Kidney epithelial cell (primary cell): ENCODE measurements around the gene CELF6. TPM values are rescaled to one million over a fixed set of nuclear protein-coding genes. Genes with fewer than 3 reads are reported as not detected.
A peak's percentile ranks its signal among the peaks of the same experiment; 100 is the strongest.

ENCODE experiments used
- DNase-seq: peaks from one replicate; pipeline ENCODE4 v3.0.0-alpha.2; 2010; ENCODE audit warnings: low read depth
- H3K27me3 ChIP-seq: 2 replicates; pipeline ENCODE4 v1.6.0; 2011; ENCODE audit warnings: low read length; ENCODE audit not compliant: control insufficient read depth, insufficient read depth
- H3K36me3 ChIP-seq: 2 replicates; pipeline ENCODE4 v1.5.1; 2011; ENCODE audit warnings: low read length; ENCODE audit not compliant: control insufficient read depth, insufficient read depth
- H3K4me3 ChIP-seq: 2 replicates; pipeline ENCODE4 v1.5.1; 2011; ENCODE audit warnings: low read depth, mild to moderate bottlenecking, control low read depth, low read length
- CTCF ChIP-seq: IDR thresholded peaks from 2 replicates; pipeline ENCODE4 v1.5.1; 2011; ENCODE audit warnings: mild to moderate bottlenecking, moderate library complexity, low read length, control low read depth, inconsistent platforms; ENCODE audit not compliant: insufficient read depth, poor library complexity, severe bottlenecking
- total RNA-seq: library from RNA; depleted of rRNA; stranded (reverse); fragments of >200 nt; gene quantifications from 2 replicates; pipeline ENCODE4 v1.2.3, GENCODE V29; 2015

CELF6 gene
- total RNA-seq, 1 donor from 2014 or later, result 0.29 TPM

GRCh38 chr15:72342385-72342784 is 22.4 kb upstream of the CELF6 start:
- no peaks in the 10 kb centered on the region for H3K27me3 ChIP-seq
- peak; percentile 50 for TF ChIP-seq CTCF
- H3K4me3 ChIP-seq, result no peak overlapping the region
- DNase-seq, result no peak
- no peaks in the 10 kb centered on the region for H3K36me3 ChIP-seq

GRCh38 chr15:72341361-72341760 is 21.4 kb upstream of the CELF6 start:
- Histone ChIP-seq H3K27me3 (no peaks in the 10 kb centered on the region), H3K36me3 (no peaks in the 10 kb centered on the region), H3K4me3 (no peak overlapping the region)
- DNase-seq, result no peak
- TF ChIP-seq CTCF, result no peak

DNA sequence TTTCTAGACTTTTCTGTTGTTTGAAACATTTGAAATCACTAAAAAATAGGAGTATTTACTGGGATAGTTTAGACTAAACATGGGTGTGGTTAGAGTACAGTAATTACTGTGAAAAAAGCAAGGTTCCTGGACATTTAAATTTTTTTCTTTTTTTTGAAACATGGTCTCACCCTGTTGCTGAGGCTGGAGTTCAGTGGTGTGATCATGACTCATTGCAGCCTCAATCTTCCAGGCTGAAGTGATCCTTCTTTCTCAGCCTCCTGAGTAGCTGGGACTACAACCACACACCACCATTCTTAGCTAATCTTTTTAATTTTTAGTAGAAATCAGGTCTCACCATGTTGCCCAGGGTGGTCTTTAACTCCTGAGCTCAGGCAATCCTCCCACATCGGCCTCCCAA is 20.4 kb upstream of the CELF6 start:
- no peaks in the 10 kb centered on the region for H3K36me3 ChIP-seq
- no peaks in the 10 kb centered on the region for H3K27me3 ChIP-seq
- DNase-seq, result no peak

GRCh38 chr15:72339777-72340177 is 19.8 kb upstream of the CELF6 start:
- Histone ChIP-seq H3K36me3 (no peaks in the 10 kb centered on the region), H3K4me3 (no peak overlapping the region), H3K27me3 (no peaks in the 10 kb centered on the region)
- peak; percentile 56 for DNase-seq
- no peak for TF ChIP-seq CTCF

More for the DNA sequence above, 20.4 kb upstream of the CELF6 start:
- TF ChIP-seq CTCF, result no peak
- no peak overlapping the region for H3K4me3 ChIP-seq

GRCh38 chr15:72338617-72339321 is 18.8 kb upstream of the CELF6 start:
- no peak for DNase-seq
- TF ChIP-seq CTCF, result no peak
- Histone ChIP-seq H3K27me3 (no peaks in the 10 kb centered on the region), H3K4me3 (no peak overlapping the region), H3K36me3 (no peaks in the 10 kb centered on the region)

DNA sequence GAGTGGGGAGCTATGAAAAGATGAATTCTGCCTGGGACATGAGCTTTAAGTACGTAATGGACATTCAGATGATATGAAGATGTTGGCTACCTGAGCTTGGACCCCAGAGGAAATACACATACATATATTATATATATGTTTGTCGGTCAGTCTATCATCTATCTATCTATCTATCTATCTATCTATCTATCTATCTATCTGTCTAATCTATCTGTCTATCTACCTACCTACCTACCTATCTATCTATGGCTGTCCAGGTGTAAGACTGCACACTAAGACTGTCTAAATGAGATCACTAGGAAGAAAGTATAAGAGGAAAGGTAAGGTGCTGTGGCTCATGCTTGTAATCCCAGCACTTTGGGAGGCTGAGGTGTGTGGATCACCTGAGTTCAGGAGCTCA is 18.2 kb upstream of the CELF6 start:
- H3K4me3 ChIP-seq, result no peak overlapping the region
- TF ChIP-seq CTCF, result no peak
- no peaks in the 10 kb centered on the region for H3K27me3 ChIP-seq
- no peak for DNase-seq
- no peaks in the 10 kb centered on the region for H3K36me3 ChIP-seq
